Measurements from ENCODE around the gene BCAP29.

The BCAP29 gene

GRCh38 chr7:107660381-107661080 lies 80.5 kb downstream of the BCAP29 start, which contains the start of gene SLC26A4:
Gene SLC26A4 (plus strand): TSS chr7:107660828. CDS start chr7:107661642, 814 bp downstream.
- Histone ChIP-seq H4K20me1 (ENCODE audit: low read depth, low read length) (no peaks in the 10 kb centered on the region), H3K36me3 (ENCODE audit: low read length) (no peaks in the 10 kb centered on the region), H3K27ac (ENCODE audit: low read depth, low read length) (no peak within 1 kb of the TSS), H2AFZ (ENCODE audit: low read depth, low read length, severe bottlenecking) (no peak within 1 kb of the TSS), H3K27me3 (ENCODE audit: low read length) (no peaks in the 10 kb centered on the region), H3K79me2 (ENCODE audit: insufficient read depth, low read length) (no peaks in the 10 kb centered on the region), H3K9me3 (ENCODE audit: insufficient read depth, low read length) (no peaks in the 10 kb centered on the region), H3K4me2 (ENCODE audit: low read depth, low read length, poor library complexity, severe bottlenecking) (peak within 1 kb of the TSS; percentile 39), H3F3A (ENCODE audit: insufficient read depth) (no peaks in the 10 kb centered on the region), H3K9ac (ENCODE audit: low read length) (no peak within 1 kb of the TSS), H3K4me3 (ENCODE audit: insufficient read depth, low read length, poor library complexity, severe bottlenecking) (no peak within 1 kb of the TSS), H3K9me2 (replicated peaks; ENCODE audit: insufficient read depth, low read length) (no peaks in the 10 kb centered on the region)
- TF ChIP-seq EZH2phosphoT487 (conservative IDR thresholded peaks at IDR 0.05; ENCODE audit: low read length): no peak
- no peak for TF ChIP-seq CTCF (IDR thresholded peaks at IDR 0.05; ENCODE audit: insufficient read depth, low read length, poor library complexity, severe bottlenecking)

DNA sequence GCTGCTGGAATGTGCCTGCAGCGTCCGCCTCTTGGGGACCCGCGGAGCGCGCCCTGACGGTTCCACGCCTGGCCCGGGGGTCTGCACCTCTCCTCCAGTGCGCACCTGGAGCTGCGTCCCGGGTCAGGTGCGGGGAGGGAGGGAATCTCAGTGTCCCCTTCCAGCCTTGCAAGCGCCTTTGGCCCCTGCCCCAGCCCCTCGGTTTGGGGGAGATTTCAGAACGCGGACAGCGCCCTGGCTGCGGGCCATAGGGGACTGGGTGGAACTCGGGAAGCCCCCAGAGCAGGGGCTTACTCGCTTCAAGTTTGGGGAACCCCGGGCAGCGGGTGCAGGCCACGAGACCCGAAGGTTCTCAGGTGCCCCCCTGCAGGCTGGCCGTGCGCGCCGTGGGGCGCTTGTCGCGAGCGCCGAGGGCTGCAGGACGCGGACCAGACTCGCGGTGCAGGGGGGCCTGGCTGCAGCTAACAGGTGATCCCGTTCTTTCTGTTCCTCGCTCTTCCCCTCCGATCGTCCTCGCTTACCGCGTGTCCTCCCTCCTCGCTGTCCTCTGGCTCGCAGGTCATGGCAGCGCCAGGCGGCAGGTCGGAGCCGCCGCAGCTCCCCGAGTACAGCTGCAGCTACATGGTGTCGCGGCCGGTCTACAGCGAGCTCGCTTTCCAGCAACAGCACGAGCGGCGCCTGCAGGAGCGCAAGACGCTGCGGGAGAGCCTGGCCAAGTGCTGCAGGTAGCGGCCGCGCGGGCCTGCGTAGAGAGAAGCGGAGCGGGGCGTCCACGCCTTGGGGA lies 81.2 kb downstream of the BCAP29 start:
- no peaks in the 10 kb centered on the region for H3K36me3 ChIP-seq (ENCODE audit: low read length)
- H3K9me3 ChIP-seq (ENCODE audit: insufficient read depth, low read length): no peaks in the 10 kb centered on the region
- H3K4me2 ChIP-seq (ENCODE audit: low read depth, low read length, poor library complexity, severe bottlenecking): peak overlapping the region; percentile 39
- no peaks in the 10 kb centered on the region for H3K27me3 ChIP-seq (ENCODE audit: low read length)
- H3K27ac ChIP-seq (ENCODE audit: low read depth, low read length): no peak overlapping the region
- H3K9me2 ChIP-seq (replicated peaks; ENCODE audit: insufficient read depth, low read length): no peaks in the 10 kb centered on the region
- H3K9ac ChIP-seq (ENCODE audit: low read length): no peak overlapping the region
- H3K4me3 ChIP-seq (ENCODE audit: insufficient read depth, low read length, poor library complexity, severe bottlenecking): no peak overlapping the region
- TF ChIP-seq CTCF (IDR thresholded peaks at IDR 0.05; ENCODE audit: insufficient read depth, low read length, poor library complexity, severe bottlenecking) (no peak), EZH2phosphoT487 (conservative IDR thresholded peaks at IDR 0.05; ENCODE audit: low read length) (no peak)
- no peaks in the 10 kb centered on the region for H3K79me2 ChIP-seq (ENCODE audit: insufficient read depth, low read length)
- H4K20me1 ChIP-seq (ENCODE audit: low read depth, low read length): no peaks in the 10 kb centered on the region
- H2AFZ ChIP-seq (ENCODE audit: low read depth, low read length, severe bottlenecking): no peak overlapping the region
- no peaks in the 10 kb centered on the region for H3F3A ChIP-seq (ENCODE audit: insufficient read depth)

GRCh38 chr7:107661865-107662379 lies 81.9 kb downstream of the BCAP29 start:
- Histone ChIP-seq H4K20me1 (ENCODE audit: low read depth, low read length) (no peaks in the 10 kb centered on the region), H3K79me2 (ENCODE audit: insufficient read depth, low read length) (no peaks in the 10 kb centered on the region), H2AFZ (ENCODE audit: low read depth, low read length, severe bottlenecking) (no peak overlapping the region), H3K27ac (ENCODE audit: low read depth, low read length) (no peak overlapping the region), H3K9me2 (replicated peaks; ENCODE audit: insufficient read depth, low read length) (no peaks in the 10 kb centered on the region), H3K4me2 (ENCODE audit: low read depth, low read length, poor library complexity, severe bottlenecking) (peak overlapping the region; percentile 39), H3K4me3 (ENCODE audit: insufficient read depth, low read length, poor library complexity, severe bottlenecking) (no peak overlapping the region), H3K9ac (ENCODE audit: low read length) (no peak overlapping the region), H3F3A (ENCODE audit: insufficient read depth) (no peaks in the 10 kb centered on the region), H3K9me3 (ENCODE audit: insufficient read depth, low read length) (no peaks in the 10 kb centered on the region), H3K36me3 (ENCODE audit: low read length) (no peaks in the 10 kb centered on the region), H3K27me3 (ENCODE audit: low read length) (no peaks in the 10 kb centered on the region)
- TF ChIP-seq EZH2phosphoT487 (conservative IDR thresholded peaks at IDR 0.05; ENCODE audit: low read length): no peak
- no peak for TF ChIP-seq CTCF (IDR thresholded peaks at IDR 0.05; ENCODE audit: insufficient read depth, low read length, poor library complexity, severe bottlenecking)

Data from SU-DHL-6 (cell line).